Measurements from ENCODE around the gene REXO4. TPM values are rescaled to one million over a fixed set of nuclear protein-coding genes. Genes with fewer than 3 reads are reported as not detected.

The REXO4 gene
- total and polyA plus RNA-seq, 2 of the 4 experiments (the other 2 are of a cell fraction) = 16.1 to 21.8 TPM

DNA sequence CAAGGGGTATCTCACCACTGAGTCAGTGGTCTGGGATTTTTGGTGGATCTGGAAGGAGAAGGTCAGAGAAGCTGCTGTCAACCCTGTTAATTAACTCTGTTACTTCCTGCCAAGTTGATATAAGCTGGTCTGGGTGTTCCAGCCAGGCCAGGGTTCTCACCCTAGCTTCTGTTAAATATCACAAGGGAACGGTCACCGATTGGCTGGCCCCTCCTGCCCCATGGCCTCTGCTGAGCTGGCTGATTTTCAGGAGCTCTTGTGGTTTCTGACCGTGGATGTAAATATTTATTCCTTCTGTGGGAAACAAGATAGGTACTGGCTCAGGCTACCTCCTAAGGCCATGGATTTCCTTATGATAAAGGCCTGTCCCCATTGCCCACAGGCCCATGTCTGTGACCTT lies 5.4 kb upstream of the REXO4 start:
- Histone ChIP-seq H3K14ac (replicated peaks; ENCODE audit: low read depth, low read length) (no peak overlapping the region), H2AK9ac (replicated peaks; ENCODE audit: low read depth, low read length, poor library complexity) (peak overlapping the region; percentile 50), H3K23ac (ENCODE audit: low read depth, low read length) (no peak overlapping the region), H2BK120ac (ENCODE audit: low read depth, low read length) (no peak overlapping the region), H4K91ac (ENCODE audit: insufficient read depth, low read depth, low read length) (no peak overlapping the region), H4K20me1 (ENCODE audit: insufficient read depth, low read length) (peaks cover 8% of the 10 kb centered on the region; the same call in 1 of the 2 replicates), H3K27me3 (ENCODE audit: control insufficient read depth, insufficient read depth, low read length) (peaks cover 7% of the 10 kb centered on the region; the same call in 1 of the 2 replicates), H3K79me1 (ENCODE audit: low read depth in 1 of 2, low read length in 2 of 2) (peaks cover 0 to 3% of the 10 kb centered on the region in 2 experiments; a peak in 1 of 4 replicates), H4K5ac (ENCODE audit: low read depth, low read length) (no peak overlapping the region), H2BK15ac (ENCODE audit: low read depth, low read length) (no peak overlapping the region), H3K18ac (ENCODE audit: low read depth, low read length) (no peak overlapping the region), H2BK20ac (ENCODE audit: low read depth, low read length) (no peak overlapping the region), H3K36me3 (ENCODE audit: control insufficient read depth, insufficient read depth, low read length) (peaks cover 4% of the 10 kb centered on the region; the same call in 1 of the 2 replicates), H3K9ac (ENCODE audit: low read depth, low read length) (no peak overlapping the region), H2AFZ (replicated peaks; ENCODE audit: low read length, poor library complexity) (no peak overlapping the region), H4K8ac (ENCODE audit: low read depth in 2 of 2, low read length in 2 of 2) (no peak overlapping the region), H3K4me1 (ENCODE audit: control insufficient read depth, insufficient read depth, low read length) (peaks cover 8% of the 10 kb centered on the region; the same call in 1 of the 2 replicates), H2BK5ac (ENCODE audit: low read depth, low read length, poor library complexity, severe bottlenecking) (no peak overlapping the region), H2AK5ac (ENCODE audit: low read depth, low read length) (peak overlapping the region; percentile 73; the same call in 1 of the 2 replicates), H3K4ac (ENCODE audit: low read depth, low read length) (no peak overlapping the region), H3K4me3 (ENCODE audit: insufficient read depth, low read depth, low read length) (no peak overlapping the region), H3K56ac (ENCODE audit: extremely low read depth, insufficient read depth, low read length) (peak overlapping the region; percentile 1; the same call in 1 of the 2 replicates), H3K9me1 (ENCODE audit: insufficient read depth, low read length) (peaks cover 14% of the 10 kb centered on the region), H3K27ac (ENCODE audit: insufficient read depth, low read length) (no peak overlapping the region; the same call in 1 of the 2 replicates), H3K4me2 (ENCODE audit: low read depth, low read length) (no peak overlapping the region; the same call in 1 of the 2 replicates), H3K9me3 (ENCODE audit: control insufficient read depth, insufficient read depth, low read length) (no peaks in the 10 kb centered on the region)
- DNase-seq = peak; percentile 69
- dilution Hi-C loops (cut with HindIII; ENCODE audit: low sequenced_read_pairs, unreplicated experiment) (no loop called here), in situ Hi-C loops (cut with MboI; ENCODE audit: low sequenced_read_pairs) (no loop called here), intact Hi-C loops (cut with micrococcal nuclease) (loop anchor here (5.0 kb wide), 1 partner anchor 34 kb away; the partner anchor contains the start of gene CACFD1)
- ChIA-PET POLR2A (ENCODE audit: unreplicated experiment) (no interaction called here), CTCF (no interaction called here)
- TF ChIP-seq MAFK (IDR thresholded peaks at IDR 0.05; ENCODE audit: low read depth, low read length) (peak; percentile 24; the same call in 1 of the 2 replicates), MAZ (IDR thresholded peaks at IDR 0.05; ENCODE audit: borderline replicate concordance, low read depth, low read length) (no peak), MXI1 (IDR thresholded peaks at IDR 0.05; ENCODE audit: borderline replicate concordance, low read depth, low read length) (no peak), CHD1 (IDR thresholded peaks at IDR 0.05; ENCODE audit: low read depth, low read length) (no peak), RCOR1 (IDR thresholded peaks at IDR 0.05; ENCODE audit: insufficient replicate concordance, low read length) (no peak), CEBPB (IDR thresholded peaks at IDR 0.05; ENCODE audit: low read depth, low read length) (no peak), ELK1 (IDR thresholded peaks at IDR 0.05; ENCODE audit: borderline replicate concordance, low read depth, low read length) (no peak), BHLHE40 (IDR thresholded peaks at IDR 0.05; ENCODE audit: low read depth, low read length) (no peak)
- TF ChIP-seq, protein P1, sequence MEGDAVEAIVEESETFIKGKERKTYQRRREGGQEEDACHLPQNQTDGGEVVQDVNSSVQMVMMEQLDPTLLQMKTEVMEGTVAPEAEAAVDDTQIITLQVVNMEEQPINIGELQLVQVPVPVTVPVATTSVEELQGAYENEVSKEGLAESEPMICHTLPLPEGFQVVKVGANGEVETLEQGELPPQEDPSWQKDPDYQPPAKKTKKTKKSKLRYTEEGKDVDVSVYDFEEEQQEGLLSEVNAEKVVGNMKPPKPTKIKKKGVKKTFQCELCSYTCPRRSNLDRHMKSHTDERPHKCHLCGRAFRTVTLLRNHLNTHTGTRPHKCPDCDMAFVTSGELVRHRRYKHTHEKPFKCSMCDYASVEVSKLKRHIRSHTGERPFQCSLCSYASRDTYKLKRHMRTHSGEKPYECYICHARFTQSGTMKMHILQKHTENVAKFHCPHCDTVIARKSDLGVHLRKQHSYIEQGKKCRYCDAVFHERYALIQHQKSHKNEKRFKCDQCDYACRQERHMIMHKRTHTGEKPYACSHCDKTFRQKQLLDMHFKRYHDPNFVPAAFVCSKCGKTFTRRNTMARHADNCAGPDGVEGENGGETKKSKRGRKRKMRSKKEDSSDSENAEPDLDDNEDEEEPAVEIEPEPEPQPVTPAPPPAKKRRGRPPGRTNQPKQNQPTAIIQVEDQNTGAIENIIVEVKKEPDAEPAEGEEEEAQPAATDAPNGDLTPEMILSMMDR (conservative IDR thresholded peaks at IDR 0.05; ENCODE audit: low read depth, low read length) = no peak
- WGBS, 2 experiments (ENCODE audit: extremely low coverage in 2 of 2, insufficient read length in 1 of 2) = no CpG with 5 or more reads among the region's 3 CpGs
- BruUV-seq (replicated peaks) = no TSS peak
- peak; percentile 85 for ATAC-seq (ENCODE audit: low read depth)
